Heart right ventricle (tissue), 16 donors: Measurements from ENCODE around the gene GTF2IRD1. TPM values are rescaled to one million over a fixed set of nuclear protein-coding genes. Genes with fewer than 3 reads are reported as not detected.
A peak's percentile ranks its signal among the peaks of the same experiment; 100 is the strongest.
"Not testable (repeated sequence)": the region's sequence is repeated elsewhere in the genome, so short reads cannot be mapped to it uniquely, and the experiment has no call there.

Experiments used
- ATAC-seq, 8 donors: fragments of 200-7000 bp; cut with Tn5 transposase; one replicate each; pipeline ENCODE4 v1.9.1; 2020; ENCODE audit warnings: mild to moderate bottlenecking in 8 of 8, moderate library complexity in 8 of 8, moderate number of reproducible peaks in 1 of 8
- DNase-seq, 2 donors: peaks; one replicate each; pipeline ENCODE4 v3.0.0-alpha.2; 2020
- H3K27ac ChIP-seq, 10 donors: fragments of 200-600 bp; sonication (generic) in 2 of 10; one replicate each; pipeline versions ENCODE4 v1.5.0 to v1.8.0; 2020 to 2022; ENCODE audit warnings: mild to moderate bottlenecking in 3 of 10
- H3K27me3 ChIP-seq, 7 donors: fragments of 200-600 bp; one replicate each; pipeline ENCODE4 v1.8.0; 2021 to 2022; ENCODE audit warnings: mild to moderate bottlenecking in 2 of 7
- H3K36me3 ChIP-seq, 9 donors: fragments of 200-600 bp; sonication (generic) in 1 of 9; one replicate each; pipeline versions ENCODE4 v1.5.0 to v1.8.0; 2020 to 2022; ENCODE audit warnings: mild to moderate bottlenecking in 2 of 9
- H3K4me1 ChIP-seq, 9 donors: fragments of 200-600 bp; sonication (generic) in 1 of 9; one replicate each; pipeline versions ENCODE4 v1.5.0 to v1.8.0; 2020 to 2022; ENCODE audit warnings: mild to moderate bottlenecking in 4 of 9
- H3K4me3 ChIP-seq, 10 donors: fragments of 200-600 bp; sonication (generic) in 2 of 10; one replicate each; pipeline versions ENCODE4 v1.5.0 to v1.8.0; 2020 to 2022; ENCODE audit warnings: mild to moderate bottlenecking in 7 of 10, moderate library complexity in 2 of 10
- H3K9me3 ChIP-seq, 11 donors: fragments of 200-600 bp in 10 of 11; sonication (generic) in 2 of 11; one replicate each; pipeline versions ENCODE4 v1.5.0 to v1.8.0; 2013 to 2022; ENCODE audit warnings: mild to moderate bottlenecking in 2 of 11, control low read depth in 1 of 11, moderate library complexity in 1 of 11
- CTCF ChIP-seq, 9 donors: fragments of 200-600 bp; sonication (generic) in 2 of 9; IDR thresholded peaks; one replicate each; pipeline versions ENCODE4 v1.5.0 to v1.8.0; 2021 to 2022; ENCODE audit warnings: antibody characterized with exemption in 9 of 9, mild to moderate bottlenecking in 5 of 9, moderate library complexity in 1 of 9
- WGBS, 2 donors: extraction: QIAGEN DNeasy Blood & Tissue Kit; methylation state at CpG; one replicate each; pipeline ENCODE4 v1.1.7; 2013; ENCODE audit warnings: inconsistent platforms in 1 of 2; 5-methylcytosine and 5-hydroxymethylcytosine counted together
- intact Hi-C, 10 donors: fragments of 100-400 bp; cut with DNase I; formaldehyde crosslinking; loops; one replicate each; pipeline versions ENCODE4 v1.11.1 to v1.14.2; 2022
- polyA plus RNA-seq, 2 donors: library from polyadenylated mRNA; stranded (reverse); fragments of 200-250 nt; gene quantifications; one replicate each; pipeline ENCODE4 v1.2.3, GENCODE V29; 2013
- total RNA-seq, 10 donors: library from RNA; stranded (reverse); fragmentation: NEBNext Ultra II Directional in 3 of 10; extraction: Animal tissue kit (Norgen Biotek cat#: 25700) in 3 of 10; gene quantifications; one replicate each; pipeline versions ENCODE4 v1.2.1 to v1.2.4, GENCODE V29; 2021 to 2023
- donor health status: Arrhythmogenic right ventricular cardiomyopathy.
- donor health status: ischemic (EF 13 %, LVEDD 7.1; RV severe dilation, severe dysfunction).
- donor health status: healthy with polysubstance abuse.
- donor health status: DM: no; HTN: yes; CAD: no.
- donor health status: DM: no; HTN: no; CAD: no.
- donor health status: ischemic (EF 25% LVEDD 6.9; RV normal size, moderate dysfunction).
- donor health status: ischemic (EF 25% LVEDD 5.7; RV mildly dilated, moderate dysfunction).
- donor health status: healthy.
- donor health status: DM: yes; HTN: yes; CAD: no.
- donor health status: Ischemic cardiomyopathy.
- donor health status: ischemic (EF 35%, LVEDD 5.7; RV mildly dilated, moderate dysfunction).
- donor health status: nonischemic (EF 11% LVEDD 7.7; RV severe dilation, severe dysfunction).
- donor health status: DM: yes; HTN: yes; CAD: no.
- donor health status: PGD.
- donor health status: ischemic (EF 29% LVEDD 5.4; RV normal size, mild dysfunction).
- donor health status: nonischemic (EF 23%, LVEDD 6.1; RV moderate dilation, normal function).

Gene GTF2IRD1
- total and polyA plus RNA-seq, 12 donors: 11.7 to 36.6 (median 18.0) TPM

GRCh38 chr7:74507538-74508319 is 54.0 kb downstream of the GTF2IRD1 start:
- no peak for DNase-seq
- H3K9me3 ChIP-seq: no peaks in the 10 kb centered on the region
- WGBS, 2 donors: 95% methylated on average over 21 of the region's 21 CpGs
- no peaks in the 10 kb centered on the region for H3K27me3 ChIP-seq
- H3K36me3 ChIP-seq: peaks cover 0 to 26% (median 0%) of the 10 kb centered on the region in 9 donors
- H3K4me1 ChIP-seq: peaks cover 0 to 3% (median 0%) of the 10 kb centered on the region in 9 donors
- intact Hi-C loops: no loop called here
- no peak overlapping the region for H3K4me3 ChIP-seq
- no peak for ATAC-seq
- no peak for TF ChIP-seq CTCF (IDR thresholded peaks at IDR 0.05)
- H3K27ac ChIP-seq: no peak overlapping the region

DNA sequence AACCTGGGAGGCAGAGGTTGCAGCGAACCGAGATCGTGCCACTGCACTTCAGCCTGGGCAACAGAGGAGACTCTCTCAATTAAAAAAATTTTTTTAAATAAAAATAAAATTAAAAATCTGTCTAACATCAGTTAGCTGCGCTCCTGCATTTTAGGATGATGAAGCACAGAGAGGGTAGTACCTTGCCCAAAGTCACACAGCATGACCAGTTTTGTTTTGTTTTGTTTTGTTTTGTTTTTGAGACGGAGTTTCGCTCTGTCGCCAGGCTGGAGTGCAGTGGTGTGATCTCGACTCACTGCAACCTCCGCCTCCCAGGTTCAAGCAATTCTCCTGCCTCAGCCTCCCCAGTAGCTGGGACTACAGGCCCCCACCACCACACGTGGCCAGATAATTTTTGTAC is 55.7 kb downstream of the GTF2IRD1 start:
- H3K4me3 ChIP-seq, H3K27me3 ChIP-seq, DNase-seq, H3K27ac ChIP-seq, intact Hi-C loops, H3K9me3 ChIP-seq, ATAC-seq, H3K4me1 ChIP-seq: not testable (repeated sequence)
- peaks cover 0 to 38% (median 0%) of the 10 kb centered on the region in 9 donors for H3K36me3 ChIP-seq
- WGBS, 2 donors: 91 to 96% methylated on average over 10 of the region's 10 CpGs

GRCh38 chr7:74511345-74511744 is 57.6 kb downstream of the GTF2IRD1 start:
- Histone ChIP-seq H3K36me3 (peaks cover 0 to 44% (median 0%) of the 10 kb centered on the region in 9 donors), H3K27ac (no peak overlapping the region), H3K4me3 (no peak overlapping the region), H3K27me3 (no peaks in the 10 kb centered on the region), H3K9me3 (no peaks in the 10 kb centered on the region), H3K4me1 (peaks cover 0 to 23% (median 10%) of the 10 kb centered on the region in 9 donors)
- no peak for TF ChIP-seq CTCF (IDR thresholded peaks at IDR 0.05)
- 79 to 84% methylated on average over 11 of the region's 11 CpGs for WGBS, 2 donors
- no peak for DNase-seq
- ATAC-seq: no peak
- intact Hi-C loops: no loop called here

DNA sequence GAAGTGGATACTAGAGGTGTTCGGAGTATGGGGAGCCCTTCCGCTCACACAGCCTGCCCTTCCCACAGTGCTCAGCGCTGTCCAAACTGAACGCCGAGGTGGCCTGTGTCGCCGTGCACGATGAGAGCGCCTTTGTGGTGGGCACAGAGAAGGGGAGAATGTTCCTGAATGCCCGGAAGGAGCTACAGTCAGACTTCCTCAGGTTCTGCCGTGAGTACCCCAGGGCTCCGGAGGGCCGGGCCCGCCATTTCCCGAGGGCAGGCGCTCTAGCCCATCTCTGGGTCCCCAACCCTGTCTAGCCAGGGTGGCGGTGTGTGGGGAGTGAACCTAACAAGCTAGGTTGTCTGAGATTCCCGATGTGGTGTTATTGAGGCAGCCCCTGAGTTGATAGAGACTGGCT is 59.1 kb downstream of the GTF2IRD1 start:
- Histone ChIP-seq H3K27ac (no peak overlapping the region), H3K27me3 (no peaks in the 10 kb centered on the region), H3K4me3 (no peak overlapping the region), H3K36me3 (peaks cover 0 to 44% (median 0%) of the 10 kb centered on the region in 9 donors), H3K4me1 (peaks cover 0 to 23% (median 10%) of the 10 kb centered on the region in 9 donors), H3K9me3 (no peaks in the 10 kb centered on the region)
- ATAC-seq (no peak), DNase-seq (no peak)
- no peak for TF ChIP-seq CTCF (IDR thresholded peaks at IDR 0.05)
- intact Hi-C loops: no loop called here
- WGBS, 2 donors: 93 to 95% methylated on average over 18 of the region's 18 CpGs

GRCh38 chr7:74514131-74514591 is 60.5 kb downstream of the GTF2IRD1 start:
- peak overlapping the region in 8 of 10 donors; percentile 41 to 80 (median 68) for H3K27ac ChIP-seq
- H3K27me3 ChIP-seq: no peaks in the 10 kb centered on the region
- ATAC-seq: peak; percentile 68 to 92 (median 83)
- no peak overlapping the region for H3K4me3 ChIP-seq
- no peak for TF ChIP-seq CTCF (IDR thresholded peaks at IDR 0.05)
- H3K4me1 ChIP-seq: peaks cover 0 to 23% (median 10%) of the 10 kb centered on the region in 9 donors
- DNase-seq: peak in 1 of 2 donors; percentile 21
- H3K36me3 ChIP-seq: peaks cover 0 to 37% (median 0%) of the 10 kb centered on the region in 9 donors
- intact Hi-C loops: no loop called here
- 48 to 65% methylated on average over 11 of the region's 11 CpGs for WGBS, 2 donors
- H3K9me3 ChIP-seq: no peaks in the 10 kb centered on the region
